Muscle of leg (tissue), 16 donors: ENCODE results near the gene CTRB1. TPM values are rescaled to one million over a fixed set of nuclear protein-coding genes. Genes with fewer than 3 reads are reported as not detected.

Source experiments
- DNase-seq: peaks from one replicate; pipeline ENCODE4 v3.0.0; 2013
- H3K27ac ChIP-seq: one replicate; pipeline ENCODE4 v1.5.1; 2013; ENCODE audit warnings: mild to moderate bottlenecking, low read length, control low read depth
- H3K27me3 ChIP-seq: one replicate; pipeline ENCODE4 v1.6.1; 2013; ENCODE audit warnings: low read length; ENCODE audit not compliant: control insufficient read depth, insufficient read depth
- H3K36me3 ChIP-seq: one replicate; pipeline ENCODE4 v1.6.1; 2013; ENCODE audit warnings: low read length; ENCODE audit not compliant: control insufficient read depth, insufficient read depth
- H3K4me1 ChIP-seq: one replicate; pipeline ENCODE4 v1.6.1; 2013; ENCODE audit warnings: low read length; ENCODE audit not compliant: control insufficient read depth, insufficient read depth
- H3K4me3 ChIP-seq: one replicate; pipeline ENCODE4 v1.5.1; 2013; ENCODE audit warnings: low read length, control low read depth
- H3K9me3 ChIP-seq: replicated peaks from 2 replicates; pipeline ENCODE4 v1.6.1; 2013; ENCODE audit warnings: low read depth, low read length; ENCODE audit not compliant: control insufficient read depth
- WGBS: methylation state at CpG from one replicate; pipeline ENCODE4 v1.1.5; 2013; ENCODE audit warnings: missing lambda C conversion rate; ENCODE audit not compliant: insufficient coverage; 5-methylcytosine and 5-hydroxymethylcytosine counted together
- long read RNA-seq, 11 donors: transcript quantifications; one replicate each; lab custom pipeline, GENCODE V29; 2026
- polyA plus RNA-seq, 8 donors: library from polyadenylated mRNA; unstranded; fragments of 120-200 nt; gene quantifications; one replicate each; pipeline versions ENCODE4 v1.2.1 to v1.2.3, GENCODE V29; 2013; ENCODE audit warnings: inconsistent platforms in 1 of 8, low replicate concordance in 1 of 8; ENCODE audit not compliant: insufficient read length in 8 of 8, insufficient read depth in 1 of 8
- total RNA-seq: library from RNA; stranded (reverse); fragments of 120-200 nt; gene quantifications from one replicate; pipeline ENCODE4 v1.2.4, GENCODE V29; 2013

Gene CTRB1
- total RNA-seq, result 0.75 TPM
- 1 to 10 TPM in 1 of 8 donors, under 1 TPM in 5, not detected in 2; 0.20 to 1.0 (median 0.53) TPM for polyA plus RNA-seq
- long read RNA-seq, donor 1, partial matches to known transcripts, result 0 of 1 reads
- long read RNA-seq, donor 1, other reads (novel, unspliced or antisense), result 0 of 1 reads
- long read RNA-seq, donor 2, result 0 reads
- long read RNA-seq, donor 3, result 0 reads
- long read RNA-seq, donor 4, result 0 reads
- long read RNA-seq, donor 5, partial matches to known transcripts, result 5 of 5 reads
- long read RNA-seq, donor 5, other reads (novel, unspliced or antisense), result 0 of 5 reads
- long read RNA-seq, donor 6, result 0 reads
- long read RNA-seq, donor 7, result 0 reads
- long read RNA-seq, donor 8, result 0 reads
- long read RNA-seq, donor 9, result 0 reads
- long read RNA-seq, donor 10, result 0 reads
- long read RNA-seq, donor 11, result 0 reads

GRCh38 chr16:75218256-75219076 is at the start of gene CTRB1:
TSS of gene CTRB1 (plus strand) at chr16:75218988. CDS start at chr16:75219008, 20 bp downstream.
- peaks cover 13% of the 10 kb centered on the region for H3K4me1 ChIP-seq
- H3K36me3 ChIP-seq, result no peaks in the 10 kb centered on the region
- H3K4me3 ChIP-seq, result no peak within 1 kb of the TSS
- 71% methylated on average over 15 of the region's 19 CpGs for WGBS
- H3K27ac ChIP-seq, result peak within 1 kb of the TSS; percentile 20
- no peaks in the 10 kb centered on the region for H3K27me3 ChIP-seq
- H3K9me3 ChIP-seq, result no peaks in the 10 kb centered on the region
- peak; percentile 28 for DNase-seq

- no peak for DNase-seq
- Histone ChIP-seq H3K36me3 (peaks cover 37% of the 10 kb centered on the region), H3K4me3 (no peak overlapping the region), H3K9me3 (peaks cover 66% of the 10 kb centered on the region), H3K4me1 (no peaks in the 10 kb centered on the region), H3K27me3 (no peaks in the 10 kb centered on the region), H3K27ac (no peak overlapping the region)
- WGBS, result 95% methylated on average over 6 of the region's 10 CpGs
Observed at GRCh38 chr16:75169899-75170405, 48.8 kb upstream of the CTRB1 start.

- H3K4me3 ChIP-seq, result no peak overlapping the region
- no peak for DNase-seq
- H3K9me3 ChIP-seq, result peaks cover 69% of the 10 kb centered on the region
- peaks cover 27% of the 10 kb centered on the region for H3K36me3 ChIP-seq
- H3K27ac ChIP-seq, result no peak overlapping the region
- no peaks in the 10 kb centered on the region for H3K27me3 ChIP-seq
- whole genome bisulfite sequencing, result no CpG with 5 or more reads among the region's 4 CpGs
- H3K4me1 ChIP-seq, result no peaks in the 10 kb centered on the region
Observed at GRCh38 chr16:75172578-75172977, 46.2 kb upstream of the CTRB1 start.

GRCh38 chr16:75175074-75175473 is 43.7 kb upstream of the CTRB1 start:
- Histone ChIP-seq H3K36me3 (peaks cover 6% of the 10 kb centered on the region), H3K27ac (no peak overlapping the region), H3K4me3 (no peak overlapping the region), H3K4me1 (no peaks in the 10 kb centered on the region), H3K27me3 (no peaks in the 10 kb centered on the region), H3K9me3 (peaks cover 47% of the 10 kb centered on the region)
- WGBS, result 95% methylated on average over 3 of the region's 3 CpGs
- no peak for DNase-seq

- no peak overlapping the region for H3K4me3 ChIP-seq
- H3K27ac ChIP-seq, result no peak overlapping the region
- peaks cover 38% of the 10 kb centered on the region for H3K9me3 ChIP-seq
- no peak for DNase-seq
- no peaks in the 10 kb centered on the region for H3K4me1 ChIP-seq
- peaks cover 2% of the 10 kb centered on the region for H3K36me3 ChIP-seq
- no peaks in the 10 kb centered on the region for H3K27me3 ChIP-seq
- no CpG with 5 or more reads among the region's 2 CpGs for WGBS
Observed at GRCh38 chr16:75176926-75177325, 41.9 kb upstream of the CTRB1 start.

GRCh38 chr16:75179208-75179607 is 39.6 kb upstream of the CTRB1 start:
- Histone ChIP-seq H3K4me1 (no peaks in the 10 kb centered on the region), H3K9me3 (peaks cover 22% of the 10 kb centered on the region), H3K27me3 (no peaks in the 10 kb centered on the region), H3K27ac (no peak overlapping the region), H3K36me3 (no peaks in the 10 kb centered on the region), H3K4me3 (no peak overlapping the region)
- WGBS, result no CpG with 5 or more reads among the region's 6 CpGs
- DNase-seq, result no peak

GRCh38 chr16:75181630-75182029 is 37.2 kb upstream of the CTRB1 start:
- Histone ChIP-seq H3K36me3 (no peaks in the 10 kb centered on the region), H3K4me3 (no peak overlapping the region), H3K27ac (no peak overlapping the region), H3K4me1 (no peaks in the 10 kb centered on the region), H3K27me3 (no peaks in the 10 kb centered on the region), H3K9me3 (peaks cover 5% of the 10 kb centered on the region)
- WGBS, result 60% methylated on average over 1 of the region's 3 CpGs
- no peak for DNase-seq

GRCh38 chr16:75188832-75189477 is 29.8 kb upstream of the CTRB1 start:
- Histone ChIP-seq H3K4me3 (no peak overlapping the region), H3K36me3 (no peaks in the 10 kb centered on the region), H3K4me1 (no peaks in the 10 kb centered on the region), H3K27ac (no peak overlapping the region), H3K9me3 (no peaks in the 10 kb centered on the region), H3K27me3 (peaks cover 3% of the 10 kb centered on the region)
- 83% methylated on average over 10 of the region's 14 CpGs for WGBS
- no peak for DNase-seq

GRCh38 chr16:75189638-75190245 is 29.0 kb upstream of the CTRB1 start:
- H3K27me3 ChIP-seq, result peaks cover 3% of the 10 kb centered on the region
- no peak overlapping the region for H3K4me3 ChIP-seq
- H3K9me3 ChIP-seq, result no peaks in the 10 kb centered on the region
- H3K27ac ChIP-seq, result no peak overlapping the region
- no peaks in the 10 kb centered on the region for H3K4me1 ChIP-seq
- DNase-seq, result no peak
- 80% methylated on average over 6 of the region's 8 CpGs for WGBS
- no peaks in the 10 kb centered on the region for H3K36me3 ChIP-seq
